LNCAP (cell line): ENCODE results near the gene KLHL8.

ENCODE experiments used
- CTCF ChIP-seq: fragments of 450-650 bp; IDR thresholded peaks from 2 replicates; pipeline ENCODE4 v1.5.1; 2017; ENCODE audit warnings: mild to moderate bottlenecking

KLHL8 gene

DNA sequence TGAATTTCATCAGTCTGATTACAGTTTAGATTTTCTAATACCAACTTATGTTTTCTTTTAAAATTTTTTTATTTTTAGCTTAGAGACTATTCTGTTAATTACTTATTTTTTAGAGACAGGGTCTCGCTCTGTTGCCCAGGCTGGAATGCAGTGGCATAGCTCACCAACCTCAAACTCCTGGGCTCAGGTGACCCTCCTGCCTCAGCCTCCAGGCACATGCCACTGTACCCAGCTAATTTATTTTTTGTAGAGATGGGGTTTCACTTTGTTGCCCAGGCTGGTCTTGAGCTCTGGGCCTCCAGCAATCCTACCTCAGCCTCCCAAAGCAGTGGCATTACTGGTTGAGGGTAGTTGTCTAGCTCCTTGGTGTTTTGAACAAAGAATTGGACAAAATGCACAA is 102.0 kb downstream of the KLHL8 start:
- TF ChIP-seq CTCF: no peak

DNA sequence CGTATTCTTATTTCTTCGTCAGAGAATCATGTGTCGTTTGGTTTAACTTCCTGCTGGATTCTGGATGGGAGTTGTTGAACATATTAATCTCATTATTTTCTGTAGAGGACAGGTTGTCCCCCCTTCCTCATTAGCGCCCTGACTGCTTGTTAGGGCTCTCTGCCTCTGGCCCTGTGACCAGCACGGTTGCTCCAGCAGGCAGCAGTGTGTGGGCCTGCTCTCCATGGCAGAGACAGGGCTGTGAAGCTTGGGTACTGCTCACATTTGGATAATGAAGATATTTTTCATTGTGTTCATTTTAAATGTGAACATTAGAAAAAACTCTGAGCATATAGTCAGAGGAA is 102.7 kb downstream of the KLHL8 start:
- TF ChIP-seq CTCF: no peak

GRCh38 chr4:87117051-87117731 is 103.2 kb downstream of the KLHL8 start:
- no peak for TF ChIP-seq CTCF

GRCh38 chr4:87116231-87116630 is 104.2 kb downstream of the KLHL8 start:
- no peak for TF ChIP-seq CTCF

- TF ChIP-seq CTCF: no peak; the same call in 1 of the 2 replicates
These were observed 106.0 kb downstream of the KLHL8 start for GRCh38 chr4:87114245-87115062.

GRCh38 chr4:87112063-87112462 is 108.4 kb downstream of the KLHL8 start:
- TF ChIP-seq CTCF: no peak
